Coronary artery (tissue), 2 donors: ENCODE data around the gene NPHP4.
"Not testable (repeated sequence)": the region's sequence is repeated elsewhere in the genome, so short reads cannot be mapped to it uniquely, and the experiment has no call there.

Experiments
- DNase-seq: peaks from one replicate; pipeline ENCODE4 v3.0.0-alpha.2; 2017; ENCODE audit warnings: low spot score
- H3K27ac ChIP-seq, 2 donors: fragments of 200-600 bp; sonication (generic); one replicate each; pipeline ENCODE4 v1.5.1; 2016 to 2019
- H3K4me3 ChIP-seq: fragments of 200-600 bp; sonication (generic); 2 replicates; pipeline ENCODE4 v1.5.1; 2016; ENCODE audit warnings: mild to moderate bottlenecking, moderate library complexity
- TF ChIP-seq, protein P1 (sequence below): fragments of 200-600 bp; sonication (generic); IDR thresholded peaks from one replicate; pipeline ENCODE4 v1.5.1; 2019; ENCODE audit warnings: antibody characterized with exemption

Gene NPHP4

DNA sequence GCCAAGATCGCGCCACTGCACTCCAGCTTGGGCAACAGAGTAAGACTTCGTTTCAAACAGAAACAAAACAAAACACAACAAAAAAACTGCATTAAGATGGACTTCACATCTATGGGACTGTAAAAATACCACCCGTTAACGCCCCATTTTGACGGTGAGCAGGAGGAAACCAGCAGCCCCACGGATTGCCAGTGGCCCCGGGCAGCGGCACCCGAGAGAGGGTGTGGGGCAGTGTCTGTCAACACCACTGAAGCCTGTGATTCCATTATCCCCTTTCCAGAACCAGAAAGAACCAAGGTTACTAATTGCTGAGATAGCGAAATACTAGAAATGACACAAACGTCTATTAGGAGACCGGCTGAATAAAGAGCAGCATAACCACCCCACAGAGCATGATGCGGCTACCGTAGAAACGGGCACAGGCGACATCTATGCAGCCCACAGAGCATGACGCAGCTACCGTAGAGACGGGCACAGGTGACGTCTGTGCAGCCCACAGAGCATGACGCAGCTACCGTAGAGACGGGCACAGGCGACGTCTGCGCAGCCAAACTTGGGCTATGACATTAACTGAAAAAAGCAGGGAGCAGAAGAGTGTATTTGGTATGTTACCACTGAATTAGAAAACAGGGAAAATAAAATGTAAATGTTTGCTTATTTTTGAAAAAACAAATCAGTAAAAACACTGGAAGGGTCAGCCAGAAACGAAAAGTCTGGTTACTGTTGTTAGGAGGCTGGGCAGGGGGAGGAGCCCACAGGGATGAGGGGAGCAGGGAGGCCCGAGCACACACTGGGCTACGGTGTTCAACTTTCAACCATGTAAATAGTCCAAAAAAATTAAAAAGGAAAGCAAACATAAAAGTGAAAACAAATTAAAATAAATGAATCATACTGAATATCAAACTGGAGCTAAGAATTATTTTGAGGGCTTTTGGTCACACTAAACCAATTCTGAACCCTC lies 96.5 kb downstream of the NPHP4 start:
- TF ChIP-seq, protein P1, sequence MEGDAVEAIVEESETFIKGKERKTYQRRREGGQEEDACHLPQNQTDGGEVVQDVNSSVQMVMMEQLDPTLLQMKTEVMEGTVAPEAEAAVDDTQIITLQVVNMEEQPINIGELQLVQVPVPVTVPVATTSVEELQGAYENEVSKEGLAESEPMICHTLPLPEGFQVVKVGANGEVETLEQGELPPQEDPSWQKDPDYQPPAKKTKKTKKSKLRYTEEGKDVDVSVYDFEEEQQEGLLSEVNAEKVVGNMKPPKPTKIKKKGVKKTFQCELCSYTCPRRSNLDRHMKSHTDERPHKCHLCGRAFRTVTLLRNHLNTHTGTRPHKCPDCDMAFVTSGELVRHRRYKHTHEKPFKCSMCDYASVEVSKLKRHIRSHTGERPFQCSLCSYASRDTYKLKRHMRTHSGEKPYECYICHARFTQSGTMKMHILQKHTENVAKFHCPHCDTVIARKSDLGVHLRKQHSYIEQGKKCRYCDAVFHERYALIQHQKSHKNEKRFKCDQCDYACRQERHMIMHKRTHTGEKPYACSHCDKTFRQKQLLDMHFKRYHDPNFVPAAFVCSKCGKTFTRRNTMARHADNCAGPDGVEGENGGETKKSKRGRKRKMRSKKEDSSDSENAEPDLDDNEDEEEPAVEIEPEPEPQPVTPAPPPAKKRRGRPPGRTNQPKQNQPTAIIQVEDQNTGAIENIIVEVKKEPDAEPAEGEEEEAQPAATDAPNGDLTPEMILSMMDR: no peak
- Histone ChIP-seq H3K27ac (no peak overlapping the region), H3K4me3 (no peak overlapping the region)
- DNase-seq: no peak

DNA sequence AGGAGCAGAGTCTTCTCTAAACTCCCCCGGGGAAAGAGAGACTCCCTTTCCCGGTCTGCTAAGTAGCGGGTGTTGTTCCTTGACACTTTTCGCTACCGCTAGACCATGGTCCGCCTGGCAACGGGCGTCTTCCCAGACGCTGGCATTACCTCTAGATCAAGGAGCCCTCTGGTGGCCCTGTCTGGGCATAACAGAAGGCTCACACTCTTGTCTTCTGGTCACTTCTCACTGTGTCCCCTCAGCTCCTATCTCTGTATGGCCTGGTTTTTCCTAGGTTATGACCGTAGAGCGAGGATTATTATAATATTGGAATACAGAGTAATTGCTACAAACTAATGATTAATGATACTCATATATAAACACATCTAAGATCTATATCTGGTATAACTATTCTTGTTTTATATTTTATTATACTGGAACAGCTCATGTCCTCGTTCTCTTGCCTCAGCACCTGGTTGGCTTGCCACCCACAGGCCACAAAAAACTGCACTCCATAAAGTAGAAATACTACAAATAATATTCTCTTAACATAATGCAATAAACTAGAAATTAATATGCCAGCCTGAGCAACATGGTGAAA lies 98.4 kb downstream of the NPHP4 start:
- not testable (repeated sequence) for DNase-seq, H3K27ac ChIP-seq, H3K4me3 ChIP-seq

DNA sequence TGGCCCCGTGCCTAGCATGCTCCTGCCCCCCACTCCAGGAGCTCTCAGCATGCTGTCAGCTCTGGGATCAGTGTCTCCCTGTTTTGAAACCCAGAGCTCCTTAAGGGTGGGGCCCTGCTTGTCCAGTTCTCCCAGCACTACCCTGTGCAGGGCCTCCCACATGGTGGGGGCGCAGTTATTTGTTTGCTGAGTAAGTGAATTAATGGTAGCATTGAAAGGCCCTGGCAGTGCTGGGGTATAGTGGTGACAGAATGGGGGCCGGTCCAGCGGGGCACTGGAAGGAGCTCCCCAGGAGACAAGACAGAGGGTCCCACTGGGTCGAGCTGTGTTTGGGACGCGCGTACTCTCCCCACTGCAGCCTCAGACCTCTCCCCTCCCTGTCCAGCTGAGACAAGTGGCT lies 99.9 kb downstream of the NPHP4 start:
- no peak for DNase-seq
- TF ChIP-seq, protein P1: no peak
- Histone ChIP-seq H3K27ac (no peak overlapping the region), H3K4me3 (no peak overlapping the region)

DNA sequence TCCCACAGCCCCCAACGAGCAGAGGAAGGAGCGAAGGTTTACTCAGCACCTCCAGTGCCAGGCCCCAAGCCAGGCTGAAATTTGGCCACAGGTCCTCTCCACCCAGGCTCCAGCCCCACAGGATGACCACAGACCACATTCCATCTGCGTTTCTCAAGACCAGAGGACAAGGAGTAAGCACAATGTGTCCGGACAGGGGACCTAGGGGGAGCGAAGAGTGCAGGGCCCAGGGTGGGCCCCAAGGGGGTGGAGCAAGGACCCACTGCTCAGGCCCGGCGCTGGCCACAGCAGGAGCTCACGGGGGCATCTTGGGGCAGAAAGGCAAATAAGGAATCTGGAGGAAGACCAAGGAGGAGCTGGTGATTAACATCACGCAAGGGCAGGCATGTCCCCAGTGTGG lies 100.5 kb downstream of the NPHP4 start:
- Histone ChIP-seq H3K27ac (no peak overlapping the region), H3K4me3 (no peak overlapping the region)
- DNase-seq: no peak
- TF ChIP-seq, protein P1: no peak

DNA sequence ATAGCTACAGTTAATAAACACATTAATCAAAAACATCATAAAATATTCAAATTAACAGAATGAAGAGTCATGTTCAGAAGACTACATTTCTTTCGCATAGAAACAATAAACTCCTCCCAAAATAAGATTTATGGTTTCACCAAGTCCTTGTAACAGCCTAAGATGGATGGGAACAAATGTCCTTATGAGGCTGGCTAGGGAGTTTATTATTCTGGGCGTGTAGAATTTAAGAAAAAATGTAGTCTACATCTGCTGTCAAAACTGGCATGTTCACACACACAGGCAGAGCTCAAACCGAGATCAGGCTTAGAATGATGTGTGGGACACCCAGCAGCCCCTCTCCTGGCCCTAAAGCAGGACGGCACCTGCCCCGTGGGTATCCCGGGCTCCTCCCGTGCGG lies 101.1 kb downstream of the NPHP4 start:
- TF ChIP-seq, protein P1: no peak
- Histone ChIP-seq H3K27ac (no peak overlapping the region), H3K4me3 (no peak overlapping the region)
- DNase-seq: no peak

DNA sequence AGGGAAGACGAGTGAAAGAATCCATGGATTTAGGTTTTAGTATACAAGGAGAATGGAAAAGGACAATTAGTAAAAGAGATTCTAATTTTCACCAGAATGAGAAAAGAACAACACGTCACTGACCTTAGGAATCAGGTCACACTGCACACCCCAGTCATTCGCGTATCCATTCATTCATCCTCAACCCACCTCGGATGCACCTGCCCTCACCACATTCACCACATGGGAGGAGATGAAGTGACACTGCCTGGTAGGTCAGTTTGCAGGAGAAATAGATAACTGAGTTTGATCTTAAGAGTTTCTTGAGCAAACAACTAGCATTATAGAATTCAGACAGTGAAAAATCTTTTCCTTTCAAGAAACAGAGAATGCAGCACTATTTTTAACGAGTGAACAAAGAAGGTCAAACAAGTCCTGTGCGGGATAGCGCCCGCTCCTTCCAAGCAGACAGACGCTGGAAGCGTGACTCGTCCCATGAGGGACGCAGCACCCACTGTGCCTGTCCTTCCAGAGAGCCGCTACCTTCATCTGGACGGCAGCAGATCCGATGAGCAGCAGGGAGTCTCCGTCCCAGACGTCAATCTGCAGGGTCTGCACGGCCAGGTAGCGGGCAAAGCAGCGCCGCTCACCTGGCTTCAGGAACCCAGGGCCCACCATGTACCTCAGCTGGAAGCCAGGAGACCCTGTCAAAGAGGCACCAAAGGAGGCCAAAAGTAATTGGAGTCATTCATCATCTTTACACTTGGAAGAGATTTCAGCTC lies 101.7 kb downstream of the NPHP4 start:
- TF ChIP-seq, protein P1: no peak
- DNase-seq: no peak

DNA sequence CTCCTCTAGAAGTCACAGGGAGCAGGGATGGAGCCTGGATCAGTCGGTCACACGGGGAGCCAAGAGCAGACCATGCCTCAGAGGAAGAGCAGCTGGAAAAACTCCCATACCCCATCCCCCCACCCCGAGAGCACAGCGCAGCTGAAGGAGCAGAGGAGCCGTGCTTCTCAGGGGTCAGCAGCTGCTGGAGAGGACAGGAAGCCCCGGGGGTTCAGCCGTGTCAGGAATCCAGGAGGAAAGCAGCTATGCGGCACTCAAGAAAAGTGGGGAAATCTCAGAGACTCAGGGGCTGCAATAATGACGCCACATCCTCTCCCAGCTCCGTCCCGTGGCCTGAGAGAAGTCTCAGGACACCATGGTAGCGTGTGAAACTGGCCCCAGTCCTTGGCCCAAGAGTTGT lies 102.3 kb downstream of the NPHP4 start:
- no peak for DNase-seq
- H3K27ac ChIP-seq: no peak overlapping the region
- TF ChIP-seq, protein P1: no peak
- no peak overlapping the region for H3K4me3 ChIP-seq

More for the DNA sequence above, 101.7 kb downstream of the NPHP4 start:
- H3K4me3 ChIP-seq: no peak overlapping the region
- H3K27ac ChIP-seq: no peak overlapping the region
